Measurements from ENCODE around the gene CDH19.
"Not testable (repeated sequence)": the region's sequence is repeated elsewhere in the genome, so short reads cannot be mapped to it uniquely, and the experiment has no call there.

CDH19 gene

GRCh38 chr18:66564236-66564635, 39.7 kb downstream of the CDH19 start:
- no peak for DNase-seq

GRCh38 chr18:66562279-66562678, 41.6 kb downstream of the CDH19 start:
- no peak for DNase-seq

GRCh38 chr18:66560094-66560493, 43.8 kb downstream of the CDH19 start:
- no peak for DNase-seq

- DNase-seq: no peak
Observed at GRCh38 chr18:66558773-66559172, 45.1 kb downstream of the CDH19 start.

GRCh38 chr18:66557091-66557490, 46.8 kb downstream of the CDH19 start:
- no peak for DNase-seq

GRCh38 chr18:66555585-66555984, 48.3 kb downstream of the CDH19 start:
- no peak for DNase-seq

- DNase-seq: no peak
Observed at GRCh38 chr18:66553824-66554223, 50.1 kb downstream of the CDH19 start.

- DNase-seq: no peak
Observed at GRCh38 chr18:66550366-66550765, 53.5 kb downstream of the CDH19 start.

- no peak for DNase-seq
Observed at GRCh38 chr18:66548747-66549146, 55.1 kb downstream of the CDH19 start.

GRCh38 chr18:66534110-66534509, 69.8 kb downstream of the CDH19 start:
- DNase-seq: no peak

GRCh38 chr18:66533693-66534092, 70.2 kb downstream of the CDH19 start:
- no peak for DNase-seq

GRCh38 chr18:66523219-66523991, 80.5 kb downstream of the CDH19 start:
- no peak for DNase-seq

GRCh38 chr18:66513996-66514395, 89.9 kb downstream of the CDH19 start:
- no peak for DNase-seq

- no peak for DNase-seq
Observed at GRCh38 chr18:66511792-66512191, 92.1 kb downstream of the CDH19 start.

- DNase-seq: no peak
Observed at GRCh38 chr18:66511289-66511688, 92.6 kb downstream of the CDH19 start.

- no peak for DNase-seq
Observed at GRCh38 chr18:66510357-66511045, 93.4 kb downstream of the CDH19 start.

- DNase-seq: no peak
Observed at GRCh38 chr18:66508937-66509336, 95.0 kb downstream of the CDH19 start.

GRCh38 chr18:66506178-66506577, 97.7 kb downstream of the CDH19 start:
- no peak for DNase-seq

- no peak for DNase-seq
Observed at GRCh38 chr18:66497351-66497750, 106.5 kb downstream of the CDH19 start.

GRCh38 chr18:66495844-66496243, 108.0 kb downstream of the CDH19 start:
- no peak for DNase-seq

GRCh38 chr18:66473882-66474281, 130.0 kb downstream of the CDH19 start:
- DNase-seq: no peak

- DNase-seq: not testable (repeated sequence)
Observed at GRCh38 chr18:66466184-66466583, 137.7 kb downstream of the CDH19 start.

GRCh38 chr18:66461344-66461743, 142.5 kb downstream of the CDH19 start:
- DNase-seq: no peak

- DNase-seq: no peak
Observed at GRCh38 chr18:66457245-66457644, 146.6 kb downstream of the CDH19 start.
